Measurements from ENCODE around the gene PTRH1. TPM values are rescaled to one million over a fixed set of nuclear protein-coding genes. Genes with fewer than 3 reads are reported as not detected.

PTRH1 gene
- total and polyA plus RNA-seq, 2 of the 13 experiments (the other 11 are each of a cell fraction or from before 2014, with no cell fraction given), result 4.0 to 10.4 TPM

GRCh38 chr9:127723444-127723843 lies 8.0 kb upstream of the PTRH1 start:
- no TSS peak for BruUV-seq (replicated peaks)

GRCh38 chr9:127723013-127723412 lies 7.5 kb upstream of the PTRH1 start:
- no peak overlapping the region for H3K4me3 ChIP-seq (replicated peaks in 1 of 3; ENCODE audit: insufficient read depth in 1 of 3, low read depth in 2 of 3, low read length in 3 of 3)
- H3K4me2 ChIP-seq (ENCODE audit: low read depth, low read length), result no peak overlapping the region
- no peaks in the 10 kb centered on the region for H3K9me3 ChIP-seq (ENCODE audit: low read length)
- no peak for FAIRE-seq
- DNase-seq (ENCODE audit: low spot score), result no peak
- BruUV-seq (replicated peaks), result no TSS peak
- no peaks in the 10 kb centered on the region for H4K20me1 ChIP-seq (ENCODE audit: insufficient read depth, low read length)
- peaks cover 0 to 2% of the 10 kb centered on the region in 2 experiments; a peak in 1 of 5 replicates for H3K27me3 ChIP-seq (ENCODE audit: control insufficient read depth in 1 of 2, insufficient read depth in 2 of 2, low read length in 2 of 2)
- ChIA-PET CTCF (ENCODE audit: low intra/inter-chr PET ratio, low total read pairs) (no interaction called here), POLR2A (no interaction called here)
- no peak overlapping the region for H3K27ac ChIP-seq (ENCODE audit: extremely low read length, insufficient read depth, low read length)
- no peaks in the 10 kb centered on the region for H3K36me3 ChIP-seq (replicated peaks in 1 of 2; ENCODE audit: control insufficient read depth in 1 of 2, insufficient read depth in 2 of 2, low read length in 2 of 2)
- peaks cover 10% of the 10 kb centered on the region; the same call in 1 of the 2 replicates for H3K4me1 ChIP-seq (ENCODE audit: insufficient read depth, low read length)
- H2AFZ ChIP-seq (ENCODE audit: low read length), result no peak overlapping the region
- 24% methylated on average over 2 of the region's 13 CpGs for WGBS (ENCODE audit: low lambda C conversion rate)
- no peak overlapping the region for H3K9ac ChIP-seq (ENCODE audit: insufficient read depth, low read depth, low read length)
- ATAC-seq, result no peak
- intact Hi-C loops (cut with micrococcal nuclease; ENCODE audit: unreplicated experiment) (loop anchor here (10.0 kb wide), 1 partner anchor 218 kb away; no protein-coding TSS in a partner anchor), in situ Hi-C loops (cut with HindIII; ENCODE audit: extremely low pct_ligation_motif_present, low pct_unique_long_range_greater_than_20kb) (no loop called here)
- H3K79me2 ChIP-seq (ENCODE audit: insufficient read depth, low read length), result no peaks in the 10 kb centered on the region
- no peak for TF ChIP-seq GATAD2A (CRISPR knock-in tag; IDR thresholded peaks at IDR 0.05)
- TF ChIP-seq SAFB2 (CRISPR knock-in tag; IDR thresholded peaks at IDR 0.05; ENCODE audit: borderline replicate concordance, low read depth), result no peak
- no peak for TF ChIP-seq ZBTB7A (CRISPR knock-in tag; IDR thresholded peaks at IDR 0.05)
- TF ChIP-seq ZNF660 (CRISPR knock-in tag; IDR thresholded peaks at IDR 0.05; ENCODE audit: borderline replicate concordance, low read depth), result no peak
- no peak for TF ChIP-seq KMT2B (CRISPR knock-in tag; IDR thresholded peaks at IDR 0.05)
- TF ChIP-seq RORA (CRISPR knock-in tag; IDR thresholded peaks at IDR 0.05), result no peak
- TF ChIP-seq ELF4 (CRISPR knock-in tag; IDR thresholded peaks at IDR 0.05; ENCODE audit: borderline replicate concordance), result no peak
- TF ChIP-seq ZNF446 (CRISPR knock-in tag; IDR thresholded peaks at IDR 0.05), result no peak
- no peak for TF ChIP-seq FIP1L1 (IDR thresholded peaks at IDR 0.05; ENCODE audit: borderline replicate concordance, insufficient read depth, low read depth, low read length)
- no peak for TF ChIP-seq KLF15 (CRISPR knock-in tag; IDR thresholded peaks at IDR 0.05; ENCODE audit: borderline replicate concordance)
- TF ChIP-seq ZSCAN21 (CRISPR knock-in tag; IDR thresholded peaks at IDR 0.05; ENCODE audit: borderline replicate concordance), result no peak

More at GRCh38 chr9:127723444-127723843, 8.0 kb upstream of the PTRH1 start:
- ATAC-seq, result no peak
- no peak overlapping the region for H2AFZ ChIP-seq (ENCODE audit: low read length)
- no peaks in the 10 kb centered on the region for H3K36me3 ChIP-seq (replicated peaks in 1 of 2; ENCODE audit: control insufficient read depth in 1 of 2, insufficient read depth in 2 of 2, low read length in 2 of 2)
- no peak overlapping the region for H3K4me2 ChIP-seq (ENCODE audit: low read depth, low read length)
- POLR2A ChIA-PET, result no interaction called here
- no peak for TF ChIP-seq TBX2 (CRISPR knock-in tag; IDR thresholded peaks at IDR 0.05; ENCODE audit: borderline replicate concordance)
- no peak for TF ChIP-seq SOX13 (IDR thresholded peaks at IDR 0.05)
- TF ChIP-seq SOX13 (CRISPR knock-in tag; conservative IDR thresholded peaks at IDR 0.05 in 1 of 2, IDR thresholded peaks at IDR 0.05 in 1 of 2), result no peak
- TF ChIP-seq ZMYM2 (CRISPR knock-in tag; IDR thresholded peaks at IDR 0.05), result no peak
- TF ChIP-seq XRCC5 (optimal IDR thresholded peaks at IDR 0.05; ENCODE audit: low read length), result no peak
- TF ChIP-seq ZNF513 (CRISPR knock-in tag; conservative IDR thresholded peaks at IDR 0.05), result no peak
- intact Hi-C loops (cut with micrococcal nuclease; ENCODE audit: unreplicated experiment), result loop anchor here (10.0 kb wide), 1 partner anchor 219 kb away; no protein-coding TSS in a partner anchor
- H3K4me1 ChIP-seq (ENCODE audit: insufficient read depth, low read length), result peaks cover 10% of the 10 kb centered on the region; the same call in 1 of the 2 replicates
- WGBS (ENCODE audit: low lambda C conversion rate), result 40% methylated on average over 1 of the region's 5 CpGs
- no peaks in the 10 kb centered on the region for H4K20me1 ChIP-seq (ENCODE audit: insufficient read depth, low read length)
- H3K27ac ChIP-seq (ENCODE audit: extremely low read length, insufficient read depth, low read length), result no peak overlapping the region
- H3K27me3 ChIP-seq (ENCODE audit: control insufficient read depth in 1 of 2, insufficient read depth in 2 of 2, low read length in 2 of 2), result peaks cover 0 to 2% of the 10 kb centered on the region in 2 experiments; a peak in 1 of 5 replicates
- H3K4me3 ChIP-seq (replicated peaks in 1 of 3; ENCODE audit: insufficient read depth in 1 of 3, low read depth in 2 of 3, low read length in 3 of 3), result no peak overlapping the region
- CTCF ChIA-PET (ENCODE audit: low intra/inter-chr PET ratio, low total read pairs), result no interaction called here
- H3K79me2 ChIP-seq (ENCODE audit: insufficient read depth, low read length), result no peaks in the 10 kb centered on the region
- no peak for FAIRE-seq
- in situ Hi-C loops (cut with HindIII; ENCODE audit: extremely low pct_ligation_motif_present, low pct_unique_long_range_greater_than_20kb), result no loop called here
- no peak overlapping the region for H3K9ac ChIP-seq (ENCODE audit: insufficient read depth, low read depth, low read length)
- DNase-seq (ENCODE audit: low spot score), result no peak
- no peaks in the 10 kb centered on the region for H3K9me3 ChIP-seq (ENCODE audit: low read length)
